ENCODE data around the gene KANK2. TPM values are rescaled to one million over a fixed set of nuclear protein-coding genes. Genes with fewer than 3 reads are reported as not detected.

KANK2 gene
- total RNA-seq, 6 experiments from 2014 or later: 36.3 to 65.4 (median 50.4) TPM

DNA sequence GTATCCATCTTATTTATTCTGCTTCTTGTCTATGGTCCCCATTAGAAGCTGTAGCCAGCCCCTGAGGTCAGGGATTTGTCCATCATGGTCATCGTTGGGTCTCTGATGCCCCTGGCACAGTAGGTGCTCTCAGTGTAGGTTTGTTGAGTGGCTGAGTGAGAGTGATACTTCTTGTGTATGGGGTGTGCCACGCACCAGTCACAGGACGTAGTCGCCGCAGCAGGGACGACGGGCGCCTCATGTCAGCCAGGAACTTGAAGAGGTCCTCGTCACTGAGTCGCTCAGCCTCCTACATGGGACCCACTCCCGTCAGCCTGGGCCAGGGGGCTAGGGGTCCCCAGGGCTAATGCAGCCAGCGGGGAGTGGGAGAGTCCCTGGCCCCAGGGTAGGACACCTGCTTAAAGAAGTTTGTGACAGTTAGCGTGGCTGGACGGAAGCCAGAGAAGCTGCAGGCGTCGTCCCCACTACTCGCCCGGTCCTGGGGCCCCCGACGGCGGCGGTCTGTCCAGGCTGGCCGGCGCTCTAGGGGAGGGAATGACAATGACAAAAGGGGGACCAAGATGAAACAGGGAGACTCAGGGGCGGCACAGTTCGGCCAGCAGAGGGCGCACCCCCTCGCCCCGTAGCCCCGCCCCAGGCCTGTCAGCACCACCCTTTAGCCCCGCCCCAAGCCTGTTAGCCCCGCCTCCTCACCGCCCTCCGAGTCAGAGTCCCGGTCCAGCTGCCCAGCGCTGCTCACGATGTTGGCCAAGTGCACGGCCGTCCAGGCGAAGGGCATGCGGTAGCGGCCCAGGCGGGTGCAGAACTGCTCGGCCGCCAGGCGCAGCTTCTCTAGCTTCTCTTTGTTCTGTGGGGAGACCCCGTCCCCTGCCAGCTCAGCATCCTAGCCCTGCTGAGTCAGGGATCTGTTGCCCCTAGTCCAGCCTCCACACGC is 45.8 kb upstream of the KANK2 start:
- H3K4me1 ChIP-seq: peaks cover 0 to 17% (median 5%) of the 10 kb centered on the region in 4 donors
- WGBS (ENCODE audit: insufficient coverage, low coverage, low lambda C conversion rate, missing lambda C conversion rate): 18% methylated on average over 15 of the region's 48 CpGs
- peak; percentile 75 to 87 (median 80) for ATAC-seq
- TF ChIP-seq POLR2A (IDR thresholded peaks at IDR 0.05): peak; percentile 65
- TF ChIP-seq, protein P1, sequence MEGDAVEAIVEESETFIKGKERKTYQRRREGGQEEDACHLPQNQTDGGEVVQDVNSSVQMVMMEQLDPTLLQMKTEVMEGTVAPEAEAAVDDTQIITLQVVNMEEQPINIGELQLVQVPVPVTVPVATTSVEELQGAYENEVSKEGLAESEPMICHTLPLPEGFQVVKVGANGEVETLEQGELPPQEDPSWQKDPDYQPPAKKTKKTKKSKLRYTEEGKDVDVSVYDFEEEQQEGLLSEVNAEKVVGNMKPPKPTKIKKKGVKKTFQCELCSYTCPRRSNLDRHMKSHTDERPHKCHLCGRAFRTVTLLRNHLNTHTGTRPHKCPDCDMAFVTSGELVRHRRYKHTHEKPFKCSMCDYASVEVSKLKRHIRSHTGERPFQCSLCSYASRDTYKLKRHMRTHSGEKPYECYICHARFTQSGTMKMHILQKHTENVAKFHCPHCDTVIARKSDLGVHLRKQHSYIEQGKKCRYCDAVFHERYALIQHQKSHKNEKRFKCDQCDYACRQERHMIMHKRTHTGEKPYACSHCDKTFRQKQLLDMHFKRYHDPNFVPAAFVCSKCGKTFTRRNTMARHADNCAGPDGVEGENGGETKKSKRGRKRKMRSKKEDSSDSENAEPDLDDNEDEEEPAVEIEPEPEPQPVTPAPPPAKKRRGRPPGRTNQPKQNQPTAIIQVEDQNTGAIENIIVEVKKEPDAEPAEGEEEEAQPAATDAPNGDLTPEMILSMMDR (IDR thresholded peaks at IDR 0.05): peak; percentile 78 to 96 (median 93)
- no peaks in the 10 kb centered on the region for H3K27me3 ChIP-seq
- no peaks in the 10 kb centered on the region for H3K9me3 ChIP-seq
- H3K4me3 ChIP-seq: no peak overlapping the region
- DNase-seq: peak; percentile 98 to 99 (median 99)
- intact Hi-C loops (cut with DNase I): no loop called here
- H3K27ac ChIP-seq: peak overlapping the region; percentile 8 to 69 (median 64)
- H3K36me3 ChIP-seq: peaks cover 0 to 16% (median 4%) of the 10 kb centered on the region in 4 donors

GRCh38 chr19:11242025-11242424 is 44.7 kb upstream of the KANK2 start:
- no peak for DNase-seq
- no peak for ATAC-seq
- Histone ChIP-seq H3K36me3 (peaks cover 0 to 16% (median 4%) of the 10 kb centered on the region in 4 donors), H3K27ac (peak overlapping the region in 2 of 3 donors; percentile 3 to 91), H3K4me3 (peak overlapping the region in 2 of 3 donors; percentile 68 to 93), H3K27me3 (no peaks in the 10 kb centered on the region), H3K4me1 (peaks cover 0 to 26% (median 7%) of the 10 kb centered on the region in 4 donors), H3K9me3 (no peaks in the 10 kb centered on the region)
- WGBS (ENCODE audit: insufficient coverage, low coverage, low lambda C conversion rate, missing lambda C conversion rate): 48% methylated on average over 6 of the region's 11 CpGs
- intact Hi-C loops (cut with DNase I): no loop called here
- no peak for TF ChIP-seq POLR2A (IDR thresholded peaks at IDR 0.05)
- TF ChIP-seq, protein P1 (IDR thresholded peaks at IDR 0.05): no peak

- DNase-seq (peak in 1 of 3 donors; percentile 55), ATAC-seq (no peak)
- Histone ChIP-seq H3K4me1 (peaks cover 0 to 41% (median 10%) of the 10 kb centered on the region in 4 donors), H3K27ac (peak overlapping the region; percentile 34 to 91 (median 47)), H3K9me3 (no peaks in the 10 kb centered on the region), H3K27me3 (no peaks in the 10 kb centered on the region), H3K36me3 (peaks cover 0 to 16% (median 4%) of the 10 kb centered on the region in 4 donors), H3K4me3 (peak overlapping the region; percentile 60 to 93 (median 68))
- no CpG with 5 or more reads among the region's 8 CpGs for WGBS (ENCODE audit: insufficient coverage, low coverage, low lambda C conversion rate, missing lambda C conversion rate)
- intact Hi-C loops (cut with DNase I): no loop called here
- TF ChIP-seq POLR2A (IDR thresholded peaks at IDR 0.05): no peak
- TF ChIP-seq, protein P1 (IDR thresholded peaks at IDR 0.05): no peak
These were observed 42.7 kb upstream of the KANK2 start for GRCh38 chr19:11240008-11240444.

DNA sequence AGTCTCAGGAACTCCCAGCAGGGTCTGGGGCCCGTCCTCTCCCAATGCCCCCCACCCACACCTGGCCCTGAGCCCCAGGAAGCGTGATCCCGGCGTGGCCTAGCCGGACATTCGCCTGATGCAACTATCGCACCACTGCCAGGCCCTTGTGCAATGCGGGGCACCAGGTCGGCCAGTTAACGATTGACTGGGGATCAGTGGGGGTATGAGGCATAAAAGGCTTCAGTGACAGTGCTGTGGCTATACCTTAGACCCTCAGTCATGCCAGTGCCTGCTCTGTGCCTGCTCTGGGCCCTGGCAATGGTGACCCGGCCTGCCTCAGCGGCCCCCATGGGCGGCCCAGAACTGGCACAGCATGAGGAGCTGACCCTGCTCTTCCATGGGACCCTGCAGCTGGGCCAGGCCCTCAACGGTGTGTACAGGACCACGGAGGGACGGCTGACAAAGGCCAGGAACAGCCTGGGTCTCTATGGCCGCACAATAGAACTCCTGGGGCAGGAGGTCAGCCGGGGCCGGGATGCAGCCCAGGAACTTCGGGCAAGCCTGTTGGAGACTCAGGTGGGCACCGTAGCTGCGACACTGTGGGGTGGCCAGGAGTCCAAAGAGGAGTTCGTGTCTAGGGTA is 42.1 kb upstream of the KANK2 start, which contains the start of gene ANGPTL8:
ANGPTL8 (plus strand) TSS at position 243 of the 624 bp plus-strand sequence; CDS start at position 262, 19 bp downstream.
- peak within 1 kb of the TSS; percentile 34 to 91 (median 47) for H3K27ac ChIP-seq
- DNase-seq: peak; percentile 82 to 93 (median 88)
- TF ChIP-seq POLR2A (IDR thresholded peaks at IDR 0.05): peak; percentile 98
- TF ChIP-seq, protein P1 (IDR thresholded peaks at IDR 0.05): no peak
- no peaks in the 10 kb centered on the region for H3K27me3 ChIP-seq
- peaks cover 0 to 47% (median 12%) of the 10 kb centered on the region in 4 donors for H3K4me1 ChIP-seq
- H3K4me3 ChIP-seq: peak within 1 kb of the TSS; percentile 60 to 93 (median 68)
- WGBS (ENCODE audit: insufficient coverage, low coverage, low lambda C conversion rate, missing lambda C conversion rate): 32% methylated on average over 8 of the region's 23 CpGs
- ATAC-seq: peak; percentile 36 to 56 (median 49)
- H3K9me3 ChIP-seq: no peaks in the 10 kb centered on the region
- H3K36me3 ChIP-seq: peaks cover 0 to 16% (median 4%) of the 10 kb centered on the region in 4 donors
- intact Hi-C loops (cut with DNase I): no loop called here

Data from right lobe of liver (tissue), 6 donors.